HFFc6 (cell line): ENCODE data around the gene YPEL5. TPM values are rescaled to one million over a fixed set of nuclear protein-coding genes. Genes with fewer than 3 reads are reported as not detected.

Experiments used
- DNase-seq: peaks from one replicate; pipeline ENCODE4 v3.0.0-alpha.2; 2018
- H3K27ac Mint-ChIP-seq: 2 replicates; pipeline ENCODE4 v1.8.0; 2020; ENCODE audit warnings: mild to moderate bottlenecking, mixed read lengths
- H3K27me3 Mint-ChIP-seq: 2 replicates; pipeline ENCODE4 v1.8.0; 2021; ENCODE audit warnings: mild to moderate bottlenecking, moderate library complexity, mixed read lengths; ENCODE audit not compliant: insufficient read depth
- H3K36me3 Mint-ChIP-seq: 2 replicates; pipeline ENCODE4 v1.8.0; 2021; ENCODE audit warnings: low read depth, mixed read lengths
- H3K4me1 Mint-ChIP-seq: 2 replicates; pipeline ENCODE4 v1.8.0; 2020; ENCODE audit warnings: low read depth, mixed read lengths
- H3K4me3 Mint-ChIP-seq: 2 replicates; pipeline ENCODE4 v1.8.0; 2020; ENCODE audit warnings: mild to moderate bottlenecking, moderate library complexity, mixed read lengths
- H3K9me3 Mint-ChIP-seq: 2 replicates; pipeline ENCODE4 v1.8.0; 2020; ENCODE audit warnings: mild to moderate bottlenecking, mixed read lengths
- CTCF ChIP-seq: fragments of 200-600 bp; sonication (generic); IDR thresholded peaks from 2 replicates; pipeline ENCODE4 v1.5.0; 2021; ENCODE audit warnings: antibody characterized with exemption, mild to moderate bottlenecking
- total RNA-seq, 6 experiments: library from RNA; stranded (reverse); fragmentation: NEBNext Ultra II Directional; extraction: Animal tissue kit (Norgen Biotek cat#: 25700); gene quantifications; 2 replicates in 1 of 6; 3 replicates in 5 of 6; pipeline ENCODE4 v1.2.3, GENCODE V29; 2021

The YPEL5 gene
- total RNA-seq, 6 experiments from 2014 or later = 81.8 to 110 (median 88.4) TPM

DNA sequence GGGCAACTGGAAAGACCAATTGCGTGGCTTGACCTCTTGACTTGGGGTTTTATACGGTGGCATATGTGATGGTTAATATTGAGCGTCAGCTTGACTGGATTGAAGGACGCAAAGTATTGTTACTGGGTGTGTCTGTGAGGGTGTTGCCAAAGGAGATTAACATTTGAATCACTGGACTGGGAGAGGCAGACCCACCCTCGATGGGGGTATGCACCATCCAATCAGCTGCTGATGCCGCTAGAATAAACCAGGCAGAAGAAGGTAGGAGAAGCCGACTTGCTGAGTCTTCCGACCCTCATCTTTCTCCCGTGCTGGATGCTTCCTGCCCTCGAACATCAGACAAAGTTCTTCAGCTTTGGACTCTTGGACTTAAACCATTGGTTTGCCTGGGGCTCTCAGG lies 34.2 kb upstream of the YPEL5 start:
- Mint-ChIP-seq H3K4me1 (peaks cover 69% of the 10 kb centered on the region), H3K27ac (peak overlapping the region; percentile 93; the same call in 1 of the 2 replicates), H3K27me3 (no peaks in the 10 kb centered on the region; the same call in 1 of the 2 replicates), H3K9me3 (no peaks in the 10 kb centered on the region), H3K4me3 (no peak overlapping the region), H3K36me3 (no peaks in the 10 kb centered on the region; the same call in 1 of the 2 replicates)
- no peak for DNase-seq
- TF ChIP-seq CTCF = no peak

GRCh38 chr2:30113617-30114293 lies 33.1 kb upstream of the YPEL5 start:
- Mint-ChIP-seq H3K9me3 (no peaks in the 10 kb centered on the region), H3K36me3 (no peaks in the 10 kb centered on the region; the same call in 1 of the 2 replicates), H3K27me3 (peaks cover under 1% of the 10 kb centered on the region; the same call in 1 of the 2 replicates), H3K4me3 (peak overlapping the region; percentile 72), H3K4me1 (peaks cover 57% of the 10 kb centered on the region), H3K27ac (peak overlapping the region; percentile 93)
- peak; percentile 96 for DNase-seq
- no peak for TF ChIP-seq CTCF

DNA sequence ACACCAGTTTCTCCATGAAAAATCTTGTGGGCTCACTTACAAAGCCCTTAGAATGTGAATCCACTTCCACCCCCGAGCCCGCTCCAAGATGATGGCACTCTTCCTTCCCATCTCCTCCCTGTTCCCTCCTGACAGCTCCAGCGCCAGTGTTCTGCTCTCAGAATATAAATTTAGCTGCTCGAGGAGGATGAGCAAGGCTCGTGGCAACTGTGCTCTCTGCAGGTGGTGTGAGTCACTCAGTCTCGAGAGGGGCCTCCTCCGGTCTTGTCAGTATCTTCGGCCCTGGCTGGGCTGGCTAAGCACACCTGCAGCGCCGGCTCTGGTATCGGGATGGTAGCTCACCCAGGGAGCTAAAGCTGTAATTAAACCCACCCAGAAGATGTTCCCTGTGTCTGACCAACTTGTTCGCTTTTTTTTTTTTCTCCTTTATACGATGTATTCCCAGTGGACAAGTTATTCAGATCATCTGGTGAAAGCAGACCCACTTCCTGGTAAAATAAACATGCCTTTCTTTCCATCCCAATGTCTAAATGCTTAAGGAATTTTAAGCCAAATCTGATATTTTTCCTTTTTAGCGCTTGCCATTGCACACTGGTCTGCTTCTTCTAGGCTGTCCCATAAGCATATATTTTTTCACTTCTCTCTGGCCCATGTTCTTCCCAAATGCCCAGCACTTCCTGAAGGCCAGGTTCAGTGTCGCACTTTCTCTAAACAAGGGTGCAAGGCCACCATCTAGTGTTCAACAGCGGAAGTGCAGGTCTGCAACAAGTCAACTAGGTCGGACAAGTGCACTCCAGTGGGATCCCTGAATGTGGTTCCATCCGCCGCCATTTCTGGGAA lies 31.4 kb upstream of the YPEL5 start:
- H3K4me3 Mint-ChIP-seq = peak overlapping the region; percentile 30
- H3K36me3 Mint-ChIP-seq = no peaks in the 10 kb centered on the region
- peaks cover 48% of the 10 kb centered on the region for H3K4me1 Mint-ChIP-seq
- peak; percentile 79 for DNase-seq
- no peaks in the 10 kb centered on the region for H3K9me3 Mint-ChIP-seq
- peak overlapping the region; percentile 73 for H3K27ac Mint-ChIP-seq
- peaks cover 10% of the 10 kb centered on the region for H3K27me3 Mint-ChIP-seq
- peak; percentile 99 for TF ChIP-seq CTCF

GRCh38 chr2:30115981-30116285 lies 30.9 kb upstream of the YPEL5 start:
- TF ChIP-seq CTCF = peak; percentile 0
- Mint-ChIP-seq H3K27ac (no peak overlapping the region), H3K36me3 (no peaks in the 10 kb centered on the region), H3K4me1 (peaks cover 42% of the 10 kb centered on the region), H3K27me3 (peaks cover 10% of the 10 kb centered on the region), H3K9me3 (no peaks in the 10 kb centered on the region), H3K4me3 (no peak overlapping the region)
- DNase-seq = no peak

DNA sequence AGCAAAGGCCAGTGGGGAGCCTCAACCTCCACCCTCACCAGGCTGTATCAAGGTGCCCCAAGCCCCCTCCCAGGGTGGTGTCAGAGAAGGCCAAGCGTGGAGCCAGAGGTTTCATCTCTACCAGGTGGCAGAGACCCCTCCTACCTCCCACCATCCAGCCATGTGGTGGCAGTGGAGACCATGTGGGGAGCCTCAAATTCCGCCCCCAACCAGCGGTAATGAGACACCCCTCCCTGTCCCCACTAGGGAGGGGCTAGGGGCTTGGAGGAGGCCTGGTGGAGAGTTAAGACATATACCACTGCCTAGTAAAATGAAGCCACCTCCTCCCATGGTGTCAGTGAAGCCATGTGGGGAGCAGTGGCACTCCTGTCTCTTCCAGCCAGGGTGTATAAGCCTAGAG lies 24.4 kb upstream of the YPEL5 start:
- peaks cover 12% of the 10 kb centered on the region for H3K27me3 Mint-ChIP-seq
- H3K36me3 Mint-ChIP-seq = peaks cover 7% of the 10 kb centered on the region; the same call in 1 of the 2 replicates
- H3K4me1 Mint-ChIP-seq = peaks cover 8% of the 10 kb centered on the region
- no peak overlapping the region for H3K4me3 Mint-ChIP-seq
- no peak for TF ChIP-seq CTCF
- DNase-seq = no peak
- no peaks in the 10 kb centered on the region for H3K9me3 Mint-ChIP-seq
- H3K27ac Mint-ChIP-seq = no peak overlapping the region
